Stimulated activated CD4-positive, alpha-beta T cell treated with anti-CD3 and anti-CD28 coated beads, TNF-alpha, amount 100 ng/mL, for 24 hours (primary cell): ENCODE measurements around the gene WDR90.
A peak's percentile ranks its signal among the peaks of the same experiment; 100 is the strongest.
"Not testable (repeated sequence)": the region's sequence is repeated elsewhere in the genome, so short reads cannot be mapped to it uniquely, and the experiment has no call there.

Source experiments
- DNase-seq, 3 experiments: peaks; one replicate each; pipeline ENCODE4 v3.0.0-alpha.2; 2020; ENCODE audit warnings: low read depth in 3 of 3

The WDR90 gene

DNA sequence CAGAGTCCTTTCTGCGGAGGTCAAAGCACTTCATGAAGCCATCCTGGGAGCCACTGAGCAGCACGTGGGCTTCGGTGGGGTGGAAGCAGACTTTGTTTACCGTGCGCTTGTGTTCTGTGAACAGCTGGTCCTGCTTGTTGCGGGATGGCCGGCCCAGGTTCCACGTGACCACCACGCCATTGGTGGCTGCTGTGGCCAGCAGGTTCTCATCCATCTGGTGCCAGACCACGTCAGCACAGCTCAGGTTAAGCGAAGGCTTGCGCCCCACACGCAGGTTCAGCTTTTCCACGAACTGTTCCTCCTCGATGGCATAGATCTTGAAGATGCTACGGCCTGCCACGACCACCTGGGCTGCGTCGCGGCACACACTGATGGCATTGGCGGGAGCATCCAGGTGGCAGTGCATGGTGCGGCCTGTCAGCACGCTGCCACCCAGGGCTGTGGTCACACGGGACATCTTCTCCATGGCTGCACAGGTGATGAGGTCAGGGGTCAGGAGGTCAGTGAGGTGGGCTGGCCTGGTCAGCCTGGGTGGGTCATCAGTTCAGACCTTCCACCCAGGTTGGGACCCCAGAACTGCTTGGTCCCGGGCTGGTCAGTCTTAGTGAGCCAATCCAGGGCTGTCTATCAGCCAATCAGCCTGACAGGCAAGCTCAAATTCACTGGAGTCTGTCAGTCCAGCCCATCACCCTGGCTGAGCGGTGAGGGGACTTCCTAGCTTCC is 40.2 kb downstream of the WDR90 start:
- DNase-seq, result no peak

GRCh38 chr16:691242-691641 is 42.1 kb downstream of the WDR90 start:
- not testable (repeated sequence) for DNase-seq

DNA sequence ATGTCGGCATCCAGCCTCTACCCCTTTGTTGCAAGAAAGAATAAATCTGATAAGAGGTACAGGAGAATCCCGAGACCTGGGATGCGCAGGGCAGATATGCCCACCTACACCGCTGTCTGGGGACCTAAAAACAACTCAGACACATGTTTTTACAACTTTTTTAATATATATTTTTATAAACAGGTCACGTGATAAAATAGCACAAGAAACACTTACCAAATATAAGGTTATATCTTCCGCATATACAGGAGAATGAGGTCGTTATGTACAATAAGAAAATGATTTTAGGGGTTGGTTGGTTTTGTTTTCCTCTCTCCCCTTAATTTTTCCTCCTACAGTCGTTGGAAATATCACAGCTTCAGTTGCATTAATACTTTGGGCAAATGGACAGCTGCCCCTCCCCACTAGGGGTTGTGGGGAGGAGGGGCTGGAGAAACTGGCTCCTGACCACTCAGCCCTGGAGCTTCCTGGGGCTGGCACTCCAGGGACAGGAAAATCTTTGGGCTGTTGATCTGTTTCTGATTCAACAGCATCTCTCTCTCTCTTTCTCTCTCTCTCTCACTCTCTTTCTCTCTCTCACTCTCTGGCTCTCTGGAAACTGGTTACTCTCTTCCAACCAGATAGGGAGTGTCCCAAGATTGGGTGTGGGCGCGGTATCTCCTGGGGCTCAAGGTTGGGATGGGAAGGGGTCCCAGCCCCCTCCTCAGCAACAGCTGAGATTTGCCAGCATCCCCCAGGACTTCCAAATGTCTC is 43.4 kb downstream of the WDR90 start:
- DNase-seq, result no peak

GRCh38 chr16:693364-693763 is 44.2 kb downstream of the WDR90 start:
- no peak for DNase-seq

GRCh38 chr16:693766-694165 is 44.6 kb downstream of the WDR90 start:
- no peak for DNase-seq

DNA sequence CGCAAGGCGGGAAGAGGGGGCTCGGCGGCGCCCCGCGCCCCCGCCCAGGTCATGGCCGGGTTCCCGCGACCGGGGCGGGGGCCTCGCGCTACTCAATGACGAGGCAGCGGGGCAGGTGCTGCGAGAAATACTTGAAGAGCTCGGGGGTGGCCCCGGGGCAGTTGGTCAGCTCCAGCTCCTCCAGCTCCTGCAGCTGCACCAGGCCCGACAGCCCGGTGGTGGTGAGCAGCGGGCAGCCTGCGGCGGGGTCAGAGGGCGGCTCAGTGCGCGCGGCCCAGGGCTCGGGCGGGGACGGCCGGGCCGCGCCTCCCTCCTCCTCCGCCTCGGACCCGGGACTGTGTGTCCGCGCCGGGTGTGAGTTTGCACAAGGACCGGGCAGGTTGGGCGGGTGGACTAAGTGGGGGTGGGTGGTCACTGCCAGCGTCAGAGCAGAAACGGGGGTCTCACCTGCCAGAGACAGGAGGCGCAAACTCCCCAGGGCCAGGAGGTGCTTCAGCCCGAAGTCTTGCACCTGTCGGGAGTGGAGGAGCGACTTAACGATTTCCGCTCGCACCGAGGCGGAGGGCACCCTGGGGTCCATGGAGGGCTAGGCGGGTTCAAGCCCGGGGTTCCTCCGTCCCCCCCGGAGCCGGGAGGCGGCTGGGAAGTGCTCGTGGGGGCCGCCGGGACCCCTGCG is 45.2 kb downstream of the WDR90 start:
- no peak for DNase-seq

GRCh38 chr16:694863-695354 is 45.7 kb downstream of the WDR90 start:
- DNase-seq, result no peak

DNA sequence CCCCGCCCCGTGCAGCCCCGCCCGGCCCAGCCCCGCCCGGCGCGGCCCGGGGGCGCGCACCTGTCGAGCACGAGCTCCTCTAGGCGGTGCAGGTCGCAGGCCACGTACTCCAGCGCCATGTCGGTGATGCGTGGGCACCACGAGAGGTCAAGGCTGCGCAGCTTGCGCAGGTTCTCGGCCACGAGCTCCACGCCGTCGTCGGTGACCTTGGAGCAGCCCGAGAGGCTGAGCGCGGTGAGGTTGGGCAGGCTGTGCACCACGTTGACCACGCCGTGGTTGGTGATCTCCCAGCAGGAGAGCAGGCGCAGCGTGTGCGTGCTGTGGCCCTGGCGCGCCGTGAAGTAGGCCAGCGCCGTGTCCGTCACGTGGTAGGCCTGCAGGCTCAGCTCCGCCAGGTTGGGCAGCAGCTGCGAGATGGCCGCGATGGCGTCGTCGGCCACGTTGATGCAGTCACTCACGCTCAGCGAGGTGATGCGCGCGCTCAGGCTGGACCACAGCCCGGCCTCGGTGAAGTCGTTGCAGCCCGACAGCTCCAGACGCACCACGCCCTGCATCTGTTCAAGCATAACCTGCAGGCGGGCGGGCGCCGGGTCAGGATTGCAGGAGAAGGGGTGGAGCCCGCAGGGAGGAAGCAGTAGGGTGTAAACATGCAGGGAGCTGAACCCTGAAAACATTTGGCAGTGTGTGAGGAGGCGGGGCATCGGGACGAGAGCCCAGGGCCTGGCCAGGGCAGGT is 46.4 kb downstream of the WDR90 start:
- peak in 2 of 3 experiments; percentile 48 to 69 for DNase-seq

GRCh38 chr16:698911-699671 is 49.9 kb downstream of the WDR90 start:
- DNase-seq, result no peak

GRCh38 chr16:700684-701584 is 51.8 kb downstream of the WDR90 start:
- DNase-seq, result no peak

DNA sequence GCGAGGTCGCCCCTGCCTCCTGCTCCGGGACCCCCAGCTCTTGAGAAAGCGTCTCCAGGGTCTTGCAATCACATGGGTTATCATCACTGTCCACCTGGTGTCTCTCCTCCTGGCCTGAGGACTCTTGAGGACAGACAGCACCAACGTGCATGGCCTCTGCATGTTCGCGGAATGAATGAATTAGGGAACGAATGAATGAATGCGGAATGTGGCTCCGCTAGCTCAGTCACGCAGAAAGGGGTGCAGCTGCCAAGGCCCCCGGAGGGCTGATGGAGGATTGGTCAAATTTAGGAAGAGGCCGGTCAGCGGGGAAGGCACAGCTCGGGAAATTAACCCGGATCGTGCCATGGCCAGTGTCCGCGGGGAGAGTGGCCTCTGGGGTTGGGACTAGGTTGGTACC is 53.2 kb downstream of the WDR90 start:
- DNase-seq, result no peak

DNA sequence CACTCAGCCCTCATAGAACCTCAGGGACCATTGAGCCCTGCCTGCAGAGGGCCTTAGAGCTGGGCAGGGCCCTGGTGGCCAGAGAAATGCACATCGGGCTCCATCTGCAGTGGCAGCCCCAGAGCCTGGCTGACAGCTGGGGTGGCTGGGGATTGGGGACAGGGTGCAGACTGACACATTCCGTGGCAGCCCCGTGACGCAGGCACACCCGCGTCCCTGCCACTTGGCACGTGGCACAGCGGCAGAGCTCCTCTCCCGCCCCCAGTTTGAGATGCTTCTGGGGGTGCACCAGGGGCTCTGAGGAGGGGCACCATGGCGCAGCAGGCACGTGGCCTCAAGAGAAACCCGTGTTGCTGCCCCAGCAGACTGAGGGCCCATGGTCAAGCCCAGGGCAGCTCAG is 54.2 kb downstream of the WDR90 start:
- DNase-seq, result no peak

DNA sequence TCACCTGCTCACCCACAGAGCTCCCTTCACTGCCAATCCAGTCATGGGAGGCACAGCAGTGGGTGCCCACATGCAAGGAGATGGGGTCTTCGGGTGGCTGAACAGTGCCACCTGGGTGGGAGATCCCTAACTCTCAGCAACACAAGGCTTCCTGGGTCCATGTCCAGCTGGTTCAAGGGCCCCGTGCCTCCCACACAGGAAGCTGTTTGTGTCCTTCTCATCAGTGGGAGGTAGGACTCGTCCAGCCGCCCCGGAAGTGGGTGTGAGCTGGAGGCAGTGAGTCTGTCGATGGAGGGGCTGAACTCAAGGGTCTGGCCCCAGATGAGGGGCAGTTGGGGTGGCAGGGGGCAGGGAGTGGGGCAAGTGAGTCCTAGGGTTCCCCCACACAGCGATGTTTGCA is 54.9 kb downstream of the WDR90 start:
- DNase-seq, result no peak

GRCh38 chr16:704552-705380 is 55.6 kb downstream of the WDR90 start:
- no peak for DNase-seq

DNA sequence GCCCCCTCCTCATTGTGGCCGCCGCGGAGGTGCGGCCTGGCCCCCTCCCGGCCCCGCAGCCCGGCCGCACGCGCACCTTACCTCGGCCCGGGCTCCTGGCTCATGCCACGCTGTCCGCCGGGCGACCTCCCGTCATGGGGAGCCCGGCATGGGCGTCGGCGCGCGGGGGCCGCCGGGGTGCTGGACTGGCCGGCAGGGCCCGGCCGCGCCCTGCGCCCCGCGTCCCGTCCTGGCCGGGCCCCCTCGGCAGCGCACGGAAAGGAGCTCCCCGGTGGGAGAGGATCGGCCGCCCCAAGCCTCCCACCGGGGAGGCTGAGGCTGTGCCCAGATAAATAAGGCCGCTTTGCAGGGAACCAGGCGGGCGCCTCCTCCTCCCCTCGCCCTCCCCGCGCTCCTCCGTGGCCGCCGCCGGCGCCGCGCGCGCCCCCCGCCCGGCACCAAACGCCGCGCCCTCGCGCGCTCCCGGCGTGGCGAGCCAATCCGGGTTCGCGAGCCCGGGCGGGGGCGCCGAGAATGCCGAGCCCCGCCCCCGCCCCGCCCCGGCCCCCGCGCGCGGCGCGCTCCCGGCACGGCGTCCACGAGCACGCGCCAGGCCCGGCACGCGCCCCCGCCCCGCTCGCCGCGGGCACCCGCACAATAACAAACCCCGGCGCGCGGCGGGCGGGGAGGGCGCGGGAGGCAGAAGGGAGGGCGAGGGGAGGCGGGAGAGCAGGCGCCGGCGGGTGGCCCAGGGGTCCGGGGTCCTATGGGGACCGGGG is 56.4 kb downstream of the WDR90 start, which contains the start of gene FBXL16:
Gene FBXL16 (minus strand): TSS at position 371 of the 758 bp plus-strand sequence. CDS start 8,396 bp downstream, outside the sequence.
- DNase-seq, result no peak

DNA sequence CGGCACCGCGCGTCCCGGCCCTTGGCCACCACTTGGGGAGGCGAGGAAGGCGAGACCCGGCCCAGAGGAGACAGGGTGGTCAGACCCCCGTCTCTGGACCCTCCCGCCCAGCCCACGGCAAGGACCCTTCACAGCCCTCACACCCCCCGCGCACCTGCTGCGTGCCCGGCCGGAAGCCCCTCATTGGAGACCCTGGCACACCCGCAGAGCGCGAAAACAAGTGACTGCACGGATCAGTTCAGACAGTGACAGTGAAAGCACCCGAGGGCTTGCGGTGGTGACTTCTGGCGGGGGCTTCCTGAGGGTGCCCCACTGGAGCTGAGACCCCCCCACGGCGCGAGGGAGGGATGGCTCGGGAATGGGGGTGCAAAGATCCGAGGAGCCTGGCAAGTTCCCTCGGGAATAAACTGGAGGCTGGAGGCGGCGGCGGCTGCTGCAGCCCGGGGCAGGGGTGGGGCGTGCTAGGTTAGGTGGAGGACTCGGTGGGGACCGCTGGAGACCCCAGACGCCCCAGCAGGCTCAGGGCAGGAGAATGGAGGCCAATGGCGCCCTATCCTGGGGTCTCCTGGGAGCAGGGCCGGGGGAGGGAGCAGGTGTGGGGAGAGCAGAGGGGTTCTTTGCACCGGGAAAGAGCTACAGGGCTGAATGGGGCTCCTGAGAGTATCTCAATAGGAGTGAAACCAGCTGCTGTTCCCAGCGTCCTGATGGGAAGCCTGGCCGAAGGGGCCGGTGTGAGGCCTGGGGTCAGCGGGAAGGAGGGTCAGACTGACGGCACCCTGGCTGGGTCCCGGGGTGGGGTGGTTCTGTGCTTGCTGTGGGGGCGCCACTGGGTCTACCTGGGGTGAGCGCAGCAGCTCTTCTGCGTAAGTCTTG is 57.3 kb downstream of the WDR90 start:
- DNase-seq, result no peak

DNA sequence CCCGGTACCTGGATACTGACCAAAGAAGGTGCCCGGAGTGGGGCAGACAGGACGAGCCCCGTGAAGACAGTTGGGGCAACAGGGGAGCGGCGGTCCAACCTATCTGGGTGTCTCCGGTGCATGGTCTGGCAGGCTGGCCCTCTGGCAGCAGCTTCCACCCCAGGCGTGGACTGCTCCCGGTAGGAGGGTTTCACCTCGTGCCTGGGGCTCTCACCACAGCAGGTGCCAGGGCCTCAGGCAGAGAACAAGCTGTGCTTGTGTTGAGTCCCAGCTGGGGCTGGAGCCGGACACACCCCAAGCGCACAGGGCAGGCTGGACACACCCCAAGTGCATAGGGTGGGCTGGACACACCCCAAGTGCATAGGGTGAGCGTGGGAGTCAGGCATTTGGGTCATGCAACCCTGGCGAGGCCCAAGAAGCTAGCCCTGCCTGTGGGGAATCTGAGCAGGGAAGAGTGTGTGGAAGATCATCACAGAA is 57.9 kb downstream of the WDR90 start:
- no peak for DNase-seq
